Panc1 (cell line): ENCODE measurements around the gene OR11H6.
"Not testable (repeated sequence)": the region's sequence is repeated elsewhere in the genome, so short reads cannot be mapped to it uniquely, and the experiment has no call there.

Experiments
- CTCF ChIP-seq: fragments of 450-650 bp; IDR thresholded peaks from 2 replicates; pipeline ENCODE4 v1.5.1; 2017; ENCODE audit warnings: mild to moderate bottlenecking
- POLR2AphosphoS5 ChIP-seq: IDR thresholded peaks from 2 replicates; pipeline ENCODE4 v1.6.1; 2012; ENCODE audit warnings: mild to moderate bottlenecking, low read depth, low read length, moderate library complexity
- REST ChIP-seq, 2 experiments: IDR thresholded peaks; 2 replicates each; pipeline ENCODE4 v1.6.1; 2011 to 2012; ENCODE audit warnings: low read depth in 2 of 2, control low read depth in 1 of 2, low read length in 1 of 2, mild to moderate bottlenecking in 1 of 2, moderate library complexity in 1 of 2; ENCODE audit not compliant: insufficient read depth in 1 of 2
- SIN3A ChIP-seq: IDR thresholded peaks from 2 replicates; pipeline ENCODE4 v1.6.1; 2012; ENCODE audit warnings: low read depth, mild to moderate bottlenecking, low read length, moderate library complexity, borderline replicate concordance; ENCODE audit not compliant: insufficient read depth
- TCF7L2 ChIP-seq: IDR thresholded peaks from 2 replicates; pipeline ENCODE4 v1.6.1; 2011; ENCODE audit warnings: mild to moderate bottlenecking, low read depth, low read length, inconsistent platforms

- TF ChIP-seq CTCF; POLR2AphosphoS5; REST (IDR thresholded peaks at IDR 0.05; ENCODE audit: insufficient read depth in 1 of 2, low read depth in 2 of 2, low read length in 1 of 2); SIN3A; TCF7L2: not testable (repeated sequence)
Observed at GRCh38 chr14:20264361-20264760, 40.9 kb downstream of the OR11H6 start.
